Measurements from ENCODE around the gene ZSCAN26. TPM values are rescaled to one million over a fixed set of nuclear protein-coding genes. Genes with fewer than 3 reads are reported as not detected.

ZSCAN26 gene
- total RNA-seq: 5.5 TPM

DNA sequence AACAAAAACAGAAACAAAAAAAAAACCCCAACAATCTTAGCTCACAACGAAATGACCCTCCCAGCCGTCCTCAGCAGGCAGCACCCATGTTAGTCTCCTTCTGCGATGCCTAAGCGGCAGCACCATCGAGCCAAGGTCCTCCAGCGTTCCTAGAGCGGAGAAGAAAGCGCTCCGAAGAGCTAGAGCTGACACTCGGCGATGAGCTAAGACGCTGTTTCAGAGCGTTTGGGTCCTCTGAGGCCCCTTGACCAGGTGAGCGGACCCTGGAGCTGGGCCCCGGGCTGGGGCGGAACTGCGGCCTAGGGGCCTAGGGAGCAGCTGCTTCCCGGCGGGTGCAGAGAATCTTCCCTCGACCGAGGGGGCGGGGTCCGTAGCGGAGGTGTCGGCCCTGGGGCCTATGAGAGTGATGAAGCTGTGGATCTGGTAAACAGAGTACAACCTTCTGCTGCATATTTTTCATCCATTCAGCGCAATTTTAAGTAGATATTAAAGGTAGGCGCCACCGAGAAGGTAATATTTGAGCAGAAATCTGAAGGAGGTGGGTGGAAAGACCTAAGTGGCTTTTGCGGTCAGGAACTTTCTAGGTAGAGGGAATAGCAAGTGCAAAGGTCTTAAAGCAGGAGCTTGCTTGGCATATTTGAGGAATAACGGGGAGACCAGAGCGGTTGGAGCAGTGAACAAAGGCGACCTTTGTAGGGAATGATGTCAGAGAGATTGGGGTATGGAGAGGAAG is at the start of gene ZSCAN26:
TSS of gene ZSCAN26 (plus strand) at position 182 of the 733 bp plus-strand sequence. CDS start 4,777 bp downstream, outside the sequence.
- peak; percentile 82 for DNase-seq (ENCODE audit: low spot score)
- peak; percentile 99 for ATAC-seq

DNA sequence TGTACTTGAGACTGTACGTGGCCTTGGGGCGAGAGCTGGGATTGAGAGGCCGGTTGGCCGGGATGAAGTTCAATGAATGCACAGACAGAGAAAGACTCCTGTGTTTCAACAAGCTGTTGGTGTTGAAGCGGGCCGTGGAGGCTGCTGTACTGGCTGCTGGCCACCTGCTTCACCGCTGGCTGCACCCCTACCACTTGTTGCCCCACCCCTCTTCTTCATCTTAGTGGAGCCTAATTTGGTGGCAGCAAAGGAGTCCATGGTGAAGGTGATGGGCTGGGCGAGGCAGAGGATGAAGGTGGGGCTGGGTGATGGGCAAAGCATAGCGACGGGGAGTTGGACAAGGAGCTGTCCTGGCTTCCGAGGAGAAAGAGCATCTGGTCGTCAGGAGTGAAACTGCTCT is 49.1 kb upstream of the ZSCAN26 start:
- ATAC-seq (no peak), DNase-seq (ENCODE audit: low spot score) (no peak)

DNA sequence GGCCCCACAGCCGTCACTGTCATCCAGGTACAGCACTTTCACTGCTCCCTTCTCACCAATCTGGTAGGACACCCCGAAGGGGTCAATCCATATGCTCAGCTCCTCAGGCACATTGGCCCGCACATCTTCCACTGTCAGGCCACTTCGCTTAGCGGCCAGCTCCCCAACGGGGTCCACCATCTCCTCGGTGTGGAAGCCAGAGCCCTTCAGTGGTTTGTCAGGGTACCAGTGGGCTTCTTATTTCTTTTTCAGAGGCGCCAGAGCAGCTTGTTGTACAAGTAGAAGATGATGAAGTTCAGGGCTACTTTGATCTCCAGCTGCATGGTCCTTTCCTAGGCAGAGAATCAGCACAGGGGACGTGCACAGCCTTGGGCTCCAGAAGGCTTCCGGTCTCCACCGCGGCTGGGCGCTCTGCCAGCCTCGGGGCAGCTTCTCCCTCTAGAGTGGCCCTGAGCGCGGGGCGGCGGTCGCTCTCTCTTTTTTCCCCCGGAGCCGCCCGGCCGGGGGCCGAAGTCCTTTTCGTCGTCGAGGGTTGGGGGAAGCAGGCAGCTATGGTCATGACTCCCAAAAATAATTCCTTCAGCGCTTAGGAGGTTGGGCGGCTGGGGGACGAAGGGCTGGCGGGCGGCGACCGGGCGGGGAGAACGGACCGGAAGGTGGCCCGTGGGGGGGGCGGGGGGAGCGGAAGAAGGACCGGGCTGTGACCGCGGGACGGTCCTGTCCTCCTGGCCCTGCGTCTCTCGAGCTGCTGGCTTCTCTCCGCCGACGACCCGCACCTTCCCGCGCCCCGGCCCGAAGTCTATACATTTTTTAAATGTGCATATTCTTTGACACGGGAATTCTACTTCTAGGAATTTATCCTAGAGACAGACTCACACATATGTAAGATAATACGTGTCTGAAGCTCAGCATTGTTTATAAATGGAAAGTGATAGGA is 48.4 kb upstream of the ZSCAN26 start:
- DNase-seq (ENCODE audit: low spot score) (peak; percentile 78), ATAC-seq (peak; percentile 98)

- ATAC-seq: no peak
- no peak for DNase-seq (ENCODE audit: low spot score)
Measured at GRCh38 chr6:28220257-28221133, 46.4 kb upstream of the ZSCAN26 start.

GRCh38 chr6:28224131-28225055 is 42.5 kb upstream of the ZSCAN26 start:
- ATAC-seq (no peak), DNase-seq (ENCODE audit: low spot score) (no peak)

- peak; percentile 98 for ATAC-seq
- DNase-seq (ENCODE audit: low spot score): peak; percentile 80
Measured at GRCh38 chr6:28225056-28225834, 41.7 kb upstream of the ZSCAN26 start, which contains the start of gene ZSCAN9. ZSCAN9 (plus strand) TSS chr6:28225275; CDS start chr6:28227085, 1,810 bp downstream.

DNA sequence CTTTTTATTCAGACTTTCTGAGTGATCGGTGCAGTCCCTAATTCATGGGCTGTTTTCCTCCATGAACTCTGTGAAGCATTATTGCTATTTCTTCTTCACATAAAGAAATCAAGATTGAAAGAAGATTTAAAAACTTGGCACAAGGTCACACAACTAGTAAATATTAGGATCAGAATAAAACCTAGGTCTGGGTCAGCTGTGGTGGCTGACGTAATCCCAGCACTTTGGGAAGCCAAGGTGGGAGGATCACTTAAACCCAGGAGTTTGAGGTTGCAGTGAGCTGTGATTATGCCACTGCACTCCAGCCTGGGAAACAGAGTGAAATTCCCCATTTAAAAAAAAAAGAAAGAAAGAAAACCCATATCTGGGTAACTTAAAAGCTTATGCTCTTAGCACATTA is 40.5 kb upstream of the ZSCAN26 start:
- no peak for DNase-seq (ENCODE audit: low spot score)
- no peak for ATAC-seq

DNA sequence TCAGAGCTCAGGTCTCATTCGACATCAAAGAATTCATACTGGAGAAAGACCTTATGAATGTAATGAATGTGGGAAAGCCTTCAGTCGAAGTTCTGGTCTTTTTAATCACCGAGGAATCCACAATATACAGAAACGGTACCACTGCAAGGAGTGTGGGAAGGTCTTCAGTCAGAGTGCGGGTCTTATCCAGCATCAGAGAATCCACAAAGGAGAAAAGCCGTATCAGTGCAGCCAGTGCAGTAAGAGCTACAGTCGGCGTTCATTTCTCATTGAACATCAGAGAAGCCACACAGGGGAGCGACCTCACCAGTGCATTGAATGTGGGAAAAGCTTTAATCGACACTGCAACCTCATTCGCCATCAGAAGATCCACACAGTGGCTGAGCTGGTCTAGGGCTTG is 34.2 kb upstream of the ZSCAN26 start:
- no peak for DNase-seq (ENCODE audit: low spot score)
- no peak for ATAC-seq

DNA sequence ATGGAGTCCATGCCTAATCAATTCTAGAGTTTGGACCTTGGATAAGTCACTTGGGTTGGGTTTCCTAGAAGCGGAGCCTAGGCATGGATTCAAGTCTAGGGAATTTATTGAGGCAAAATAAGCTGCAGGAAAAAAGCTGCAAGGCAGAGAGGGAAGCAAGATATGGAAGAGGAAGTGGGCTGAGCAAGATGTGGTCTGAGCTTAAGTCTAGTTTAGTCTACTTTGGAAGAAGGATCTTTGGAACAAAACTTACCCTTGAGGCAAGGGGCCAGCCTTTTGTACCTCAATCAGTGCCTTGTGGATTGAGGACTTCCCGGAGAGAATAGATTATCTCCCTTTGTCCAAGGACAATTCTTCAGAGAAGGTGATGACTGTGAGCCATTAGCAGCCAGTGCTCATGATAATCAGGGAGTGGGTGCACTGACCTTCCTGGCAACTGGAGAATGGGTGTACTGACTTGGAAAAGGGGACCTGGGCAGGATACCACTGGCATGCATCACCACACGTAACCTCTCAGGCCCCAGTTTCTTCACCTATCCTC is 31.0 kb upstream of the ZSCAN26 start:
- DNase-seq (ENCODE audit: low spot score): no peak
- no peak for ATAC-seq

DNA sequence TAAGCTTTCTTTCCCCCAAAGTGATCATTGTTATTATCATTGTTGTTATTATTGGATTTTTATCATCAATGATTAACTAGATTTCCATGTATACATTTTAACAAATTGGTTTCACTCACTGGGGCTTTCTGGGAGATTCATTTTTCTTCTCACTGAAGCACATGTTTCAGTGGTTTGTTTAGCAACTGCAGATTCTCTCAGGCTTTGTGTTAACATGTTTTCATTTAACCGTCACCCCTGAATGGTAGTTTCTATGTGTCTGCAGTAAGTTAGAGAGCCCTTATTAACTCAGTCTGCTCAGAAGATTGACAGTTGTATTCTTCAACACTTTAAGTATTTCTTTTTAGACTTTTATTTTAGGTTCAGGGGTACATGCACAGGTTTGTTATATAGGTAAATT is 27.3 kb upstream of the ZSCAN26 start:
- DNase-seq (ENCODE audit: low spot score) (no peak), ATAC-seq (no peak)

GRCh38 chr6:28240471-28240870 is 26.5 kb upstream of the ZSCAN26 start:
- no peak for DNase-seq (ENCODE audit: low spot score)
- ATAC-seq: no peak

DNA sequence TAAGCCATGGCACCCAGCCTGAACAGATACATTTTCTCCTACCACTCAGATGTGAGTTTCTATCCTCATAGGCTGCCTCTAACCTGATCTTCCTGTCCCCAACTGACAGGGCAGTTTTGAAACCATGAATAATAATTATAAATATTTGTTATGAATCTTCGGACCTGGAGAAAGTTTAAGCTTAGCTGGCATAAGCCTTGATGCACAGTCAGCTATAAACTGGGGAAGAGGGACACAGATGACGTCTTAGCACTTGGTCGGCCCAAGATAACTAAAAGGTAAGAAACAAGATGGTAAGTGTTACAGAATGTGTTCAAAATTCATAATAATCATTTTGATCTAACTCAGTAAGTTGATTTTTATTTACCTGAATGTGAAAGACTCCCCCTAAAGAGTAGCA is 23.0 kb upstream of the ZSCAN26 start:
- no peak for DNase-seq (ENCODE audit: low spot score)

GRCh38 chr6:28245206-28245941 is 21.6 kb upstream of the ZSCAN26 start:
- DNase-seq (ENCODE audit: low spot score) (no peak), ATAC-seq (no peak)

More for the DNA sequence above, 23.0 kb upstream of the ZSCAN26 start:
- ATAC-seq: no peak

DNA sequence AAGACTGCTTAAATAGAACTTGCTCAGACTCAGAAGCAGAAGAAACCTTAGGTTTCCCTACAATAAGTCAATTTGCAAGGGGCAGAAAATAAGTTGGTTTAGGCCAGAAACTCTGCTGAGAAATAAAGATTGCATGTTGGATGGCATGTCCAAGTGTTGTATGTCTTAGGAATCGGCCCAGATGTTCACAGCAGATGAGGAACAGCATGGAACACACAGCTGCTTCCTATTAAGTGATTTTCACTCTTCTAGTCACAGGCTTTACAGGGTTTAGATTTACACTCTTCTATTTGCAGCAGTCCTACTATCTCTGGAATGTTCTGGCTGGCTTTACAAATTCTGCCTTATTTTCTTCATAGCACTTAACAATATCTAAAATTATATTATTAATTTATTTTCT is 18.0 kb upstream of the ZSCAN26 start:
- ATAC-seq: no peak
- no peak for DNase-seq (ENCODE audit: low spot score)

DNA sequence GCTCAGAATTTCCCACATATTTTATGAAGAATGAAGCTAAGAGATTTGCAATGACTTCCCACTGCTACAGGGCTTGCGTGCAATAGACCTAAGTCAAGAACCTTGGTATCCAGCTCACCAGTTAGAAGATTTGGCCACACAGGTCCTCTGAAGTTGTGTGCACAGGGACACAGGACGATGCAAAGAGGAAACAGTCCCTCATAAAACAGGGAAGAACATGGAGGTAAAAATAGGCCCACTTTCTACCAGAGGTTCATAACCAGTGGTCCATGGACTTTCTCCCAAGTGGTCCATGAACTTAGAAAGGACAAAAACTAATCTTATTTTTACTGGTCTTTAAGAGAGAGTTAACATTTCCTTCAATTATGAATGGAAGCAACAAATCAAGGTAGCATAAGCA is 16.2 kb upstream of the ZSCAN26 start:
- ATAC-seq: no peak
- no peak for DNase-seq (ENCODE audit: low spot score)

DNA sequence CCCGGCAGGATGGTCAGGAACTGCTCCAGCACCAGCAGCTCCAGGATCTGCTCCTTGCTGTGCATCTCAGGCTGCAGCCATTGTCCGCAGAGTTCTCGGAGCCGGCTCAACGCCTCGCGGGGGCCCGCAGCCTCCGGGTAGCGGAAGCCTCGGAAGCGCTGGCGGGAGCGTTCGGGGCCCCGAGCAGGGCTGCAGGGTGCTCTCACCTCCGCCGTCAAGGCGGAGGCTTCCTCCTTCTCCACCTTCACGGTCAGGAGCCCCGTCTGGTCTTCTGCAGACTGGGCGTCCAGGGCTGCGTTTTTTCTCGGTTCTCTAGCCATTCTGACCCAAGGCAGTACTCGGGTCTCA is 15.3 kb upstream of the ZSCAN26 start:
- peak; percentile 59 for ATAC-seq
- no peak for DNase-seq (ENCODE audit: low spot score)

GRCh38 chr6:28252009-28252975 is 14.7 kb upstream of the ZSCAN26 start, which contains the start of gene ZKSCAN4:
ZKSCAN4 (minus strand) TSS chr6:28252269; CDS start chr6:28251980, 289 bp downstream.
- ATAC-seq (peak; percentile 99), DNase-seq (ENCODE audit: low spot score) (peak; percentile 82)
